GM19455 (cell line): ENCODE measurements around the gene CDKAL1.
A peak's percentile ranks its signal among the peaks of the same experiment; 100 is the strongest.
"Not testable (repeated sequence)": the region's sequence is repeated elsewhere in the genome, so short reads cannot be mapped to it uniquely, and the experiment has no call there.

ENCODE experiments used
- ATAC-seq: cut with Tn5 transposase; IDR thresholded peaks from one replicate; pipeline ENCODE4 v1.9.1; 2021; ENCODE audit not compliant: unreplicated experiment

The CDKAL1 gene

GRCh38 chr6:20915156-20915555 is 380.9 kb downstream of the CDKAL1 start:
- ATAC-seq, result no peak

DNA sequence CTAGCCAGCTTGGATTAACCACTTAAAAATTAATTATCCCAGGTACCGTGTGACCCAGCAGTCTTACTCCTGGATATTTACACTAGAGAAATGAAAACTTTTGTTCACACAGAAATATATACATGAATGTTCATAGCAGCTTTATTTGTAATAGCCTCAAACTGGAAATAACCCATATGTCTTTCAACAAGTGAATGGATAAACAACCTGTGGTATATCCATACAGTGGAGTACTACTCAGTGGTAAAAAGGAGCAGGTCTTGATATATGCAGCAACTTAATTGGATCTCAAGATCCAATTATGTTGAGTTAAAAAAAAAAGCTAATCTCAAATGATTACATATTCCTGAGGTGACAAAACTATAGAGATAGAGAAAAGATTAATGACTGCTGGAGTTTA is 381.4 kb downstream of the CDKAL1 start:
- ATAC-seq, result no peak

DNA sequence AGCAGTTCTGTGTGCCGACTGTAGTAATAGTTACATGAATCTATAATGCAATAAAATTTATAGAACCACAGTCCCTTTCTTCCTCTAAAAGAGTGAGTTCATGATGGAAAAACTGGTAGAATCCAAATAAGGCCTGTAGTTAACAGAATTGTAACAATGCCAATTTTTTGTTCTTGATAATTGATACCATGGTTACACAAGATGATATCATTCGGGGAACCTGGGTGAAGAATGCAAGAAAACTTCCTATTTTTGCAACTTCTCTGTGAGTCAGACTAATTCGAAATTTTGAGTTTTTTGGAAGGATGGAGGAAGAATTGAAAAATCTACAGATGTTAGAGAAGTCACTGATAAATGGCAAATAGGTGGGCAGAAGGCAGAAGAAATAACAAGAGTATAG is 381.8 kb downstream of the CDKAL1 start:
- no peak for ATAC-seq

- ATAC-seq, result peak; percentile 42
These were observed 384.6 kb downstream of the CDKAL1 start for GRCh38 chr6:20918868-20919267.

- peak; percentile 86 for ATAC-seq
These were observed 385.6 kb downstream of the CDKAL1 start for GRCh38 chr6:20919677-20920385.

- ATAC-seq, result no peak
These were observed 387.3 kb downstream of the CDKAL1 start for GRCh38 chr6:20921578-20921977.

DNA sequence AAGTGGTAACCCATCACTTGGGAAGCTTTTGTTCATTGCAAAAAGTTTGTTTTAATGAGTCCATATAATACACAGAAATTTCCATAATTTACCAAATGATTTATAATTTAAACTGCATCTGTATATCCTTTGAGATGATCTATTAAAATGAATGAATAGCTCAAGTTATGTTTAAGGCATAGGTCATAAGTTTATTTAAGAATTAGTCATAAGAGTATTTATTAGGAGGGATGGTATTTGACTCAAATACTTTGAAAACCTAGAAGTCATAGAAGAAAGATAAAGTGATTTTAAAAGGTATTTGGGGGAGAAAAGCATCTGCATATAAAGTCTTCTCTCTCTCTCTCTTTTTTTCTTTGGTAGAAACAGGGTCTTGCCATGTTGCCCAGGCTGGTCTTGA is 388.5 kb downstream of the CDKAL1 start:
- ATAC-seq, result no peak

GRCh38 chr6:20924094-20924493 is 389.8 kb downstream of the CDKAL1 start:
- ATAC-seq, result not testable (repeated sequence)

DNA sequence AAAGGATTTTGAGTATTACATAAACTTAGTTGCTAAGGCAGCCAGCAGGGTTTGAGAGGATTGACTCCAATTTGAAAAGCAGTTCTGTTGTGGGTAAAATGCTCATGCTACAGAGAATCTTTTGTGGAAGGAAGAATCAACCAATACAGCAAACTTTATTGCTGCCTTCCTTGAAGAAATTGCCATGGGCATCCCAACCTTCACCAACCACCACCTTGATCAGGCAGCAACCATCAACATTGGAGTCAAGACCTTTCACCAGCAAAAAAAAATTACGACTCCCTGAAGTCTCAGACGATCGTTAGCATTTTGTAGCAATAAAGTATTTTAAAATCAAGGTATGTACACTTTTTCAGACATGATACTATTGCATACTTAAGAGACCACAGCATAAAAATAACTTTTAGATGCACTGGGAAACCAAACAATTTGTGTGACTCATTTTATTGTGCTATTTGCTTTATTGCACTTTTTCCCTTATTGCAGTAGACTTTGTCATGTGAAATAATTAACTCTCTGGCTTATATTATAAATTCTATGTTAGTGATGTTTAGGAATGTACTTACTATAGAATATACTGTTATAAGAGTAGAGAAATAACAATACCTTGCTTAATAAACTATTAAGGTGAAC is 390.8 kb downstream of the CDKAL1 start:
- ATAC-seq, result no peak

DNA sequence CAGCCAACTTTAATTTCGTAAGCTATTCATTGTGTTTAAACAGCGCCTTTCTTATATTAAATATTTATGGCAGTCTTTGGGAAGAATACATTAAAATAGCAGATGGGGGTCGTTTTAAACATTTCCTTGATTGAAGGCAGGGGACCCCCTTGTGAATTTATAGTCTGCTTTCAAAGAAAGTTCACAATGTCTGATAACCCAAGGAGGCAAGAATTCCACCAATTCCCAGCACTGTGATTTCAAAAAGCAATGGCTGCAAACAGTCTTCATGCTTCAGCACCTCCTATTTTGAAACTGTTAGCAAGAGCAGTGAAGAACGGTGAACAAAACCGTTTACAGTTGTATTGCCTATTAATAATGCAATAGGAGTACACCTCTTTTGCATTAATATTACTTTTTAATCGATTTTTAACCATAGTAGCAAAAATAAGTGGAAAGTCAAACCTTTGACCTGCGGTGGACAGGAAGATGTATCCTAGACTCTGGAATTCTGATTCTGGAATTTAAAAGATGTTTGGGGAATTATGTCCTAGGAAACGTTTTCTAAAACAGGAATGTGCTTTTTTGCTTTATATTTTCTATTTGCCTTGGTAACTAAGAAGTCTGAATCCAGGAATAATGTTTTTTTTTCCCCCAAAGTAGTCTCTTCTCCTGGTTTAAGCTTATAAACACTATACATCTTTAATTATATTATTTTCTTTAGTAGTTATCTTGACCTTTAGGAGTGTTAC is 393.0 kb downstream of the CDKAL1 start:
- ATAC-seq, result no peak

DNA sequence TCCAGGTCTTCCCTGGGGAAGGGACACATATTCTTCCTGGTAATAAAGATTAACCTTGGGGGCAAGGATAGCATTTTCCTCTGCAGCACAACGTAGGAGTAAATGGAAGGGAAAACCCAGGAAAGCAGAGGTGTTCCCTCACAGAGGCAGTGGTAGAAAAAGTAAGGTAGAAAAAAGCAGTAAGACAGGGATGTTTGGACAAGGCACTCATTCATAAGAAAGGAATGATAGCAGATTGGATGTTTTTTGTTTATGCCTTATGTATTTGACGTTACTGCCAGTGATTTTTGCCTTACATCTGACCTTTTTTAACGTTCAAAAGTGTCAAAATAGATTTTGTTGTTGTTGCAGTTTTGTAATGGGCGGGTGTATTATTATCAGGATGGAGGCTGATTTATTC is 395.0 kb downstream of the CDKAL1 start:
- no peak for ATAC-seq

DNA sequence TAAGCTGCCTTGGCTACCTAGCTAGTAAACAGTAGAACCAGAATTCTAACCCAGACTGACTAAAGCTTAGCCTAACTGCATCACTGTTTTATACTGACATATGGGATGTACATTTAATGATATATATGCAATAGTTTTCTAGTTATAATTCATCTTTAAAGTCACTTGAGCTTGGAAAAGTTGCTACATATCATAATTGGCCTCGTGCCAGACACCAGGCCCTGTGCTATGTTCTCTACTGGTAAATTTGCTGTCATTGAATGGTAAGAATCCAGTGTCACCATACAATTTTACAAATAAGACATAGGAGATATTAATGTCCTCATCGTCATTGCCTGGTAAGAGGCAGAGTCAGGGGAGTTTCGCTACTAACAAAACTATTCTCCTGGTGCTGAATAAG is 396.8 kb downstream of the CDKAL1 start:
- no peak for ATAC-seq

- no peak for ATAC-seq
These were observed 397.5 kb downstream of the CDKAL1 start for GRCh38 chr6:20931772-20932171.

GRCh38 chr6:20932284-20932683 is 398.0 kb downstream of the CDKAL1 start:
- ATAC-seq, result no peak

DNA sequence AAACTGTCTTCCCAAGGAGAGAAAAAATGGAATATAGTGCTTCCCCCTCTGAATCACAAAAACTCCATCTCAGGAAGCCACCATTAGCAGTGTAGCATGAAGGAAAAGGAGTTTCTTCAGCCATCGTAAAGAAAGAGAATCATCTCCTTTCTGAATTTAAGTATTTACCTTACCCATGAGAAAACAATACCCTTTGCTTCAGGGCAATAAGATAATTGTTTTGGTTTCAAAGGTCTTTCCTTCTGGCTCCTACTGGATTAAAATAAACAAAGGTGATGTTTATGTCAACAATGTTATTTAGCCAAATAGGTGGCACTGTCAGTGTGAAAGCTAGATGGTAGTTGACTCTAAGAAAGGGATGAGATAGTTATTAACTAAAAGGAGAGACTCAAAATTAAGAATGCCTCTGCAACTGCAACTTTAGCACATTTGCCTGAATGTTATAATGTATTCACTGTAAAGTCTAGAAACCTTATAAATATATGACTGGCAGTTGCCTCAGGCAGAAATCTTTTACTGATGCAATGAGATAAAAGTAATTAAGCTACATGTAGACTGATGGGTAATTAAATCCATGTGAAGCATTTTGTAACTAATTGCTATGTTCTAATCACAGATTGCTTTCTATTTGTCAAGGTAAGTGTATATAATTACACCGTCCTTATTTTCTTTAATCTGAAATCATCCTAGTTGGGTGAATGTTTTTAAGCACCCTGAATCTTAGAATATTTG is 399.0 kb downstream of the CDKAL1 start:
- no peak for ATAC-seq

GRCh38 chr6:20936949-20937348 is 402.7 kb downstream of the CDKAL1 start:
- ATAC-seq, result no peak

- no peak for ATAC-seq
These were observed 405.0 kb downstream of the CDKAL1 start for GRCh38 chr6:20939161-20939775.

- no peak for ATAC-seq
These were observed 408.9 kb downstream of the CDKAL1 start for GRCh38 chr6:20943040-20943627.

DNA sequence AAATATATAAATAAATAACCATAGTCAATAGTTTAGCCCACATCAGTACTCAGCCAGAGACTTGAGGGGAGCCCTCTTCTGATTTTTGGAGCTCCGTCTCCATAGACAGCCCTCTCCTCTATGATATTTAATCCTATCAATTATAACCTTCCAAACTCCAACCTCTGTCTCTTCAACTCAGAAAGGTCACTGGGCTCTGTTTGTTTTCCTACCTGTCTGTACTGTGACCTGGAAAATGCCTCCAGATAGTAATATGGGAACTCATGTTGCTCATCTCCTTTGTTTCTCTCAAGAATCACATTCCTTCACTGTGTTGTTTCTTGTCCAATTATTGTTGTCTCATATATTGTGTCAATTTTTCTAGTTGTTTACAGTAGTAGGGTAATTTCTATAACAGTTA is 409.7 kb downstream of the CDKAL1 start:
- ATAC-seq, result no peak

DNA sequence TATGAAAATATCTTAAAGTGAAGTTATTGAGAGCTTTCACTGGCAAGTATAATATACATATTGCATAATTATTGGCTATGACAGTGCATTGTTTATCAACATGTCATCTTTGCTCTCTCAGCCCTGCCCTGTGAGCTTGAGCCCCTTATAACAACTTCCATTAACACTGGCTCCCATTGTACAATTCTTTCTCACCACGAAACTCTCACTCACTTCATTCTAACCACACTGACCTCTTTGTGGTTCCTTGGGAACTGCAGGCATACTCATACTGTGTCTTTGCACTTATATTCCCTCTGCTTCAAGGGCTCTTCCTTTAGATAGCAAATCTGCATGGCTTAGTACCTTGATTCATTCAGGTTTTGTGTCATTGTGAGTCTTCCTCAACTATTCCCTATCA is 411.8 kb downstream of the CDKAL1 start:
- no peak for ATAC-seq

GRCh38 chr6:20946890-20947289 is 412.6 kb downstream of the CDKAL1 start:
- no peak for ATAC-seq
